Stomach (tissue), 9 donors: ENCODE measurements around the gene TMEM200C. TPM values are rescaled to one million over a fixed set of nuclear protein-coding genes. Genes with fewer than 3 reads are reported as not detected.

Experiments
- DNase-seq, 2 donors: peaks; one replicate each; pipeline versions ENCODE4 v3.0.0 to v3.0.0-alpha.2; 2013 to 2019
- H3K27ac ChIP-seq, 5 donors: fragments of 200-600 bp in 4 of 5; sonication (generic) in 4 of 5; one replicate each; pipeline ENCODE4 v1.5.1; 2013 to 2019; ENCODE audit warnings: mild to moderate bottlenecking in 1 of 5, moderate library complexity in 1 of 5
- H3K27me3 ChIP-seq, 3 donors: fragments of 200-600 bp; sonication (generic); one replicate each; pipeline ENCODE4 v1.5.1; 2017 to 2019; ENCODE audit warnings: mixed run types in 1 of 3
- H3K36me3 ChIP-seq, 4 donors: fragments of 200-600 bp; sonication (generic); 1 replicate in 3 of 4; 2 replicates in 1 of 4; pipeline ENCODE4 v1.5.1; 2016 to 2019
- H3K4me1 ChIP-seq, 4 donors: fragments of 200-600 bp; sonication (generic); one replicate each; pipeline ENCODE4 v1.5.1; 2016 to 2019
- H3K4me3 ChIP-seq, 4 donors: fragments of 200-600 bp; sonication (generic) in 3 of 4; one replicate each; pipeline ENCODE4 v1.5.1; 2016 to 2019; ENCODE audit warnings: mild to moderate bottlenecking in 1 of 4
- H3K9me3 ChIP-seq, 4 donors: fragments of 200-600 bp; sonication (generic); one replicate each; pipeline ENCODE4 v1.5.1; 2016 to 2019
- EP300 ChIP-seq: sonication (generic); formaldehyde crosslinking; IDR thresholded peaks from one replicate; pipeline ENCODE4 v1.6.1; 2017; ENCODE audit warnings: antibody characterized with exemption
- POLR2A ChIP-seq, 4 donors: fragments of 450-650 bp; IDR thresholded peaks; one replicate each; pipeline ENCODE4 v1.6.1; 2016; ENCODE audit warnings: antibody characterized with exemption in 4 of 4, control low read depth in 2 of 4, mild to moderate bottlenecking in 1 of 4, moderate library complexity in 1 of 4
- POLR2AphosphoS5 ChIP-seq, 3 donors: sonication (generic); formaldehyde crosslinking; IDR thresholded peaks; one replicate each; pipeline ENCODE4 v1.6.1; 2016; ENCODE audit warnings: antibody characterized with exemption in 3 of 3
- WGBS, 5 donors: extraction: QIAGEN DNeasy Blood & Tissue Kit in 3 of 5; methylation state at CpG; one replicate each; pipeline versions ENCODE4 v1.1.5 to v1.1.7; 2013 to 2018; 5-methylcytosine and 5-hydroxymethylcytosine counted together
- intact Hi-C: fragments of 100-400 bp; cut with DNase I; formaldehyde crosslinking; loops from one replicate; pipeline ENCODE4 v1.15.1; 2023; ENCODE audit warnings: low total_unique reads
- polyA plus RNA-seq, 3 donors: library from polyadenylated mRNA; stranded (reverse); fragments of 200-250 nt; gene quantifications; one replicate each; pipeline ENCODE4 v1.2.3, GENCODE V29; 2013
- total RNA-seq, 5 donors: library from RNA; depleted of rRNA; stranded (reverse); fragments of >200 nt; gene quantifications; one replicate each; pipeline versions ENCODE4 v1.1.0 to v1.2.3, GENCODE V29; 2014 to 2016
- TF ChIP-seq, protein P1 (sequence below), 7 experiments: fragments of 450-650 bp in 4 of 7; fragments of 200-600 bp in 3 of 7; sonication (generic) in 3 of 7; IDR thresholded peaks; one replicate each; pipeline ENCODE4 v1.5.1; 2016 to 2019; ENCODE audit warnings: antibody characterized with exemption in 7 of 7, control low read depth in 2 of 7, mild to moderate bottlenecking in 1 of 7
- donor health status: healthy with polysubstance abuse.
- donor health status: Bipolar disorder and iron deficiency.
- donor health status: healthy.

Gene TMEM200C
- total and polyA plus RNA-seq, 8 donors, result 0.03 to 0.37 (median 0.12) TPM; not detected in 5

DNA sequence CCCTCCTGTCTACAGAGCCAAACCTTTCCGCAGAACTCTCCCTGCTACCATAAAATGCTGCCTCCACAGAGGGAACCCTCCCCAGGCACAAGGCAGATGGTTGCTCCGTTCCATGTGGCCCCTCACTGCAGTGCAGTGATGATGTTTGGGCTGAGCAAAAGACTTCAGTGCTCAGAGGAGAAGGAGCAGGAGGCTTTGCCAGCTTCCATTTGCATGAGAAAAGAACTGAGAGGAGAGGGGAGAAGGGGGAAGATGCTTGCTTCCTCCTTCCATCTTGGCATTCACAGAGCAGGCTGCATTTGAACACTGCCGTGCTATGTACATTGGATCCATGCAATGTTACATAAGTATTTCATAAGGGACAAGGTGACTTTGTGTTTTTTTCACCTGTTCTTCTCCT is 46.6 kb upstream of the TMEM200C start:
- no peak for TF ChIP-seq EP300
- TF ChIP-seq POLR2A (IDR thresholded peaks at IDR 0.05), result no peak
- TF ChIP-seq, protein P1, sequence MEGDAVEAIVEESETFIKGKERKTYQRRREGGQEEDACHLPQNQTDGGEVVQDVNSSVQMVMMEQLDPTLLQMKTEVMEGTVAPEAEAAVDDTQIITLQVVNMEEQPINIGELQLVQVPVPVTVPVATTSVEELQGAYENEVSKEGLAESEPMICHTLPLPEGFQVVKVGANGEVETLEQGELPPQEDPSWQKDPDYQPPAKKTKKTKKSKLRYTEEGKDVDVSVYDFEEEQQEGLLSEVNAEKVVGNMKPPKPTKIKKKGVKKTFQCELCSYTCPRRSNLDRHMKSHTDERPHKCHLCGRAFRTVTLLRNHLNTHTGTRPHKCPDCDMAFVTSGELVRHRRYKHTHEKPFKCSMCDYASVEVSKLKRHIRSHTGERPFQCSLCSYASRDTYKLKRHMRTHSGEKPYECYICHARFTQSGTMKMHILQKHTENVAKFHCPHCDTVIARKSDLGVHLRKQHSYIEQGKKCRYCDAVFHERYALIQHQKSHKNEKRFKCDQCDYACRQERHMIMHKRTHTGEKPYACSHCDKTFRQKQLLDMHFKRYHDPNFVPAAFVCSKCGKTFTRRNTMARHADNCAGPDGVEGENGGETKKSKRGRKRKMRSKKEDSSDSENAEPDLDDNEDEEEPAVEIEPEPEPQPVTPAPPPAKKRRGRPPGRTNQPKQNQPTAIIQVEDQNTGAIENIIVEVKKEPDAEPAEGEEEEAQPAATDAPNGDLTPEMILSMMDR (IDR thresholded peaks at IDR 0.05), result no peak
- no peak for TF ChIP-seq POLR2AphosphoS5 (IDR thresholded peaks at IDR 0.05)
- 53 to 64% (median 60%) methylated on average over 3 of the region's 3 CpGs for WGBS, 5 donors
- intact Hi-C loops, result no loop called here

DNA sequence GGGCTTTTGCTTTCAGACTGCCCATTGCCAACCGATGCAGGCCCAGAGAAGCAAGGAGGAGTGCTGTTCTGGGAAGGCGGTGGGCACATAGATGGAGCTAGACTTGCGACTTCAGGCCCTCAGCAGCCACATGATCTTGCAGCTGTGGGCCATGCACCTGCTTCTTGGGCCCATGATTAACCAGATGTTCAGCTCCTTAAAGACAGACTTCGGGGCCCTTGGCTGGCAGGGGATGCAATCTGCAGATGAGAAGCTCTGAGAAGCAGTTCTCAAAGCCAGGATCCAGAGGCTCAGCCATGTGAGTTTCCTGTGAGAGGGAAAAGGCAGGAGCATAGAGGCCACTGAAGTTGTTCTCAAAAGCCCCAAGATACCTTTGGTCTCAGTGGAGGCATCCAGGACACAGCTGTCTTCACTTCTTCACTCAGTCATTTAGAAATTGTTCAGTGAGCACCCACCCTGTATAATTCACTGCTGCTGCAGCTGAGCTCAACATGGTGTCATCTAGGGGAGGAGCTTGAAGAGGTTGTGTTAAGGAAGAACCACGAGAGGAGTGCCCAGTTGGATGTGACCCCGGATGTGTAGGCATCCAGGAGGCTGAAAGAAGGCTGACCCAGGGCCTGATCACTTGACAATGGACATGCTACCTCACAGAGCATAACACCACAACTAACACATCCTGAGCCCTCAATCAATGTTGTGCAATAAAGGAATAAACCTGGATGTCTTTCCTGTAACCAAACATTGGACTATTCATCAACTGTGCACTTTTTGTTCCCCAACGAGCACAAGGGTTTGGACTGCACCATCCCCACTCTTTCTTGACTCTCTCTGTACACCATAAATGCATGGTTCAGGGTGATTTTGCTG is 44.7 kb upstream of the TMEM200C start:
- H3K9me3 ChIP-seq, result no peaks in the 10 kb centered on the region
- H3K36me3 ChIP-seq, result no peaks in the 10 kb centered on the region
- no peak overlapping the region for H3K27ac ChIP-seq
- DNase-seq, result no peak
- WGBS, 5 donors, result 84 to 90% (median 86%) methylated on average over 7 of the region's 7 CpGs
- intact Hi-C loops, result no loop called here
- peaks cover 0 to 5% (median 4%) of the 10 kb centered on the region in 3 donors for H3K27me3 ChIP-seq
- TF ChIP-seq POLR2AphosphoS5 (IDR thresholded peaks at IDR 0.05) (no peak), POLR2A (IDR thresholded peaks at IDR 0.05) (no peak), EP300 (no peak)
- TF ChIP-seq, protein P1 (IDR thresholded peaks at IDR 0.05), result no peak
- no peaks in the 10 kb centered on the region for H3K4me1 ChIP-seq
- H3K4me3 ChIP-seq, result no peak overlapping the region

More for the DNA sequence above, 46.6 kb upstream of the TMEM200C start:
- Histone ChIP-seq H3K27ac (no peak overlapping the region), H3K9me3 (no peaks in the 10 kb centered on the region), H3K36me3 (no peaks in the 10 kb centered on the region), H3K4me1 (no peaks in the 10 kb centered on the region), H3K27me3 (peaks cover 0 to 5% (median 4%) of the 10 kb centered on the region in 3 donors), H3K4me3 (no peak overlapping the region)
- no peak for DNase-seq

DNA sequence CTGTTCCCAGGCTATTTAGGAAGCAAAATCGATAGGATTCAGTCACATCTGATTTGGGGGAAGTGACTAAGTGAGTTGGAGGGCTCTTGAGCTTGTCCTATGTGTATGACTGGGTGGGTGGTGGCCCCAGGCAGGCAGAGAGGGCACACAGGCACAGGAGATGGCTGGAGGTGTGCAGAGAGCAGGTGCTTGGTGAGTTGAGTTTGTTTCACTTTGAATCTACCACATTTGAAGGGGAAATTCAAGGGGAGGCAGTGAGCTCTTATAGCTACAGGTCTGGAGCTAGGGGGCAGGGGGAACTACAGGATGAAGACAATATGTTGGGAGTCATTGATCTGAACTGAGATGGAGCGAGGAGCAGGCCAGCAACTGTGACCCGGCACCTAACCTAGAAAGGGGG is 42.5 kb upstream of the TMEM200C start:
- Histone ChIP-seq H3K36me3 (no peaks in the 10 kb centered on the region), H3K4me1 (no peaks in the 10 kb centered on the region), H3K4me3 (no peak overlapping the region), H3K27ac (no peak overlapping the region), H3K27me3 (peaks cover 0 to 12% (median 0%) of the 10 kb centered on the region in 3 donors), H3K9me3 (no peaks in the 10 kb centered on the region)
- DNase-seq, result no peak
- intact Hi-C loops, result no loop called here
- 76 to 84% (median 81%) methylated on average over 3 of the region's 3 CpGs for WGBS, 5 donors
- no peak for TF ChIP-seq POLR2A (IDR thresholded peaks at IDR 0.05)
- no peak for TF ChIP-seq POLR2AphosphoS5 (IDR thresholded peaks at IDR 0.05)
- TF ChIP-seq, protein P1 (IDR thresholded peaks at IDR 0.05), result no peak
- no peak for TF ChIP-seq EP300

DNA sequence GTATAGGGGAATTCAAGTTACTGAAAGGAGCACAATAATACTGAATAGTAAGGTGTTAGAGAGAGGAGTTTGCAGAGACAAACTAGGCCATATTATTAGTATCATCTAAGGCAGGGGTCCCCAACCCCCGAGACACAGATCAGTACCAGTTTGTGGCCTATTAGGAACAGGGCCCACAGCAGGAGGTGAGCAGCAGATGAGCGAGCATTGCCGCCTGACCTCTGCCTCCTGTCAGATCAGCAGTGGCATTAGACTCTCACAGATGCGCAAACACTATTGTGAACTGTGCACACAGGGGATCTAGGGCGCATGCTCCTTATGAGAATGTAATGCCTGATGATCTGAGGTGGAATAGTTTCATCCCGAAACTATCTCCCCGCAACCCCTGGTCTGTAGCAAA is 41.8 kb upstream of the TMEM200C start:
- peaks cover 0 to 12% (median 0%) of the 10 kb centered on the region in 3 donors for H3K27me3 ChIP-seq
- TF ChIP-seq POLR2A (IDR thresholded peaks at IDR 0.05) (no peak), POLR2AphosphoS5 (IDR thresholded peaks at IDR 0.05) (no peak), EP300 (no peak)
- TF ChIP-seq, protein P1 (IDR thresholded peaks at IDR 0.05), result no peak
- no peak for DNase-seq
- H3K9me3 ChIP-seq, result no peaks in the 10 kb centered on the region
- 79 to 88% (median 82%) methylated on average over 3 to 7 of the region's 7 CpGs for WGBS, 5 donors
- H3K4me3 ChIP-seq, result no peak overlapping the region
- H3K27ac ChIP-seq, result no peak overlapping the region
- no peaks in the 10 kb centered on the region for H3K36me3 ChIP-seq
- intact Hi-C loops, result no loop called here
- H3K4me1 ChIP-seq, result no peaks in the 10 kb centered on the region
